Inflammatory macrophage (primary cell): ENCODE results near the gene CDK15.
A peak's percentile ranks its signal among the peaks of the same experiment; 100 is the strongest.

Experiments
- DNase-seq, 2 donors: peaks; one replicate each; pipeline ENCODE4 v3.0.0-alpha.2; 2020 to 2022

The CDK15 gene

DNA sequence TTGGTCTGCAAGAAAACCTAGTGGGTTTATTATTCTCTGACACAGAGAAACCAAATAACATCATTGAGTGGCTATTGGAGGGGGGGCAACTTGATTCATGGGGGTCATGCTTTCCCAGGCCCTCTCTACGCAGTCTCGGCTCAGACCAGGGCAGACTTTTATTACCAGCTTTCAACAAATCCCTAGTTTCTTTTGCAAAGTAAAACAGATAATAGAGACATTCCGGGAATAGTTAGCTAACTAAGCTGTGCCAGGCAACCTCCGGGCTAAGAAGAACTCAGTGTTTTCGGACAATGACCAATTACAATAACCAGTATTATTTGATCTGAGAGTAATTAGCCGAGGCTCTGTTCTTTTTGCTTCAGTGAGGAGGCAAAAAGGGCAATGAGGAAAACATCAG lies 66.3 kb downstream of the CDK15 start:
- DNase-seq, result no peak

DNA sequence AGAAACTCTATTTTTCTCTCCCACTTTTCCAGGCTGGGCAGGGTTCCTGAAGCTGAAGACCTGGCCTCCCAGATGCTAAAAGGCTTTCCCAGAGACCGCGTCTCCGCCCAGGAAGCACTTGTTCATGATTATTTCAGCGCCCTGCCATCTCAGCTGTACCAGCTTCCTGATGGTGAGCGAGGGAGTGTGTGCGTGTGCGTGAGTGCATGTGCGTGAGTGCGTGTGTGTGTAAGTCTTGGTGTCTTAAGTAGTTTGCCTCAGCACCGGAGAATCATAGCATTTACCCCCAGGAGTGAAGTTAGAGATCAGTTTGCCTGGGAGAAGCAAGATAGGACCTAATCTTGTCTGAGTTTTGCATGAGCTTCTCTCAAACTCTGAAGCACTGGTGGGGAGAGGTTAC lies 73.7 kb downstream of the CDK15 start:
- DNase-seq, result no peak

DNA sequence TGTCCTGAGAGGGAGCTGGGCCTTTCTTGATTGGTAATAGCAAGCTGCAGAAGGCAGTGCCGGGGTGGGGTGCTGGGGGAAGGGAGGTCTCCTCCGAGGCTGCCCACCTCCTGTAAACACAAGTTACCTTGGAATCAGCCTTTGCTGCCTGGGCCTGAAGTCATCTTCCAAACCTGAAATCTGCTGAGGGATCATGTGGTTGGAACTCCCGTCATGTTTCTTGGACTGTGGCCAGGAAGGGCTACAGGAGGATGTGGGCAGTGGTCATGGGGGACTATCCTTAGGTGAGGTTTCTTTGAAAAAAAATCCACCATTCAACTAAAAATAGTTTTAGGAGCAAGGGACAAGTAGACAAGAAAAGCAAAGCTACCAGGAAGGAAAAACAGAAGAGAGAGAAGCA lies 74.2 kb downstream of the CDK15 start:
- no peak for DNase-seq

DNA sequence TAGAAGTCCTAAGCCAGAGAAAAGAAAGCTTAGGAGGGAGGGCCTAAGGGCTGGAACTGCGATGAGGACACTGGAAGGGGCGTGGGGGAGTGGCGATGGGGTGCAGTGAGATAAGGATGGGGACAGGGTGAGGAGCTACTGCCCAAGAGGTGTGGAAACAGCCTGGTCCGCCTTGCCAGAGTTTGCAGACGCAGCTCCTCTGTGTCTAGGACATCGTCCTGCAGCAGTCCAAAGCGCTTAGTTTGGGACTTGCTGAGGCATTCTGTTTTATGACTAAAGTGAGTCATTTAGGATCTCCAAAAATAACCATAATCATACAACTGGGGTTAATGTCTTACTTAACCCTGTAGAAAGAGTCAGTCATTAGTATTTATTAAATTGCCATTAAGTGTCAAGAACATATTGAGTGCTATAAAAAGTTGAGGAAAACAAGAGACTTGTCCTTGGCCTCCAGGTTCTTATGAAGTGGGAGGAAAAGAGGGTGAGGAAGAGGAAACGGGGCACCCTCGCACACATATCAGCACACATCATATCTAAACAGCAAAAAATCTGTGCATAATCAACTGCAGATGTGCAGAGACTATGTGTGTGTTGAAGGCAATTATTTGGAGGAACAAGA lies 74.8 kb downstream of the CDK15 start:
- no peak for DNase-seq

DNA sequence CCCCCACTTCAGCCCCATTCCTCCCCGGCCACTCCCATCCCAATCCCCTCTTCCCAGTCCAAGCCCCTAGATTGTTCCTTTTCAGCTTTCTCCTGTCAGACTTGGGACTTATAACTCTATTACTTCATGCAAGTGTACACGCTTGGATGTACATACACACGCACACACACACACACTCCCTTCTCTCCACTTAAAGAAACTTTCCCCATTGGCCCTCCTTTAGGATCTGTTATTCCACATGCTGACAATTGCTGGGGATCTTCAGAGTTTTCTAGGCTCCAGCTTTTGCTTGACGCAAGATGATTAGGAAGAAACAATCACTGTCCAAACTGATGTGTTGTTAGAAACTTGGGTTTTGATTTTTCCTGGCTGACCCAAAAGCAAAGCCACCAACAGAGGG lies 75.4 kb downstream of the CDK15 start:
- no peak for DNase-seq

DNA sequence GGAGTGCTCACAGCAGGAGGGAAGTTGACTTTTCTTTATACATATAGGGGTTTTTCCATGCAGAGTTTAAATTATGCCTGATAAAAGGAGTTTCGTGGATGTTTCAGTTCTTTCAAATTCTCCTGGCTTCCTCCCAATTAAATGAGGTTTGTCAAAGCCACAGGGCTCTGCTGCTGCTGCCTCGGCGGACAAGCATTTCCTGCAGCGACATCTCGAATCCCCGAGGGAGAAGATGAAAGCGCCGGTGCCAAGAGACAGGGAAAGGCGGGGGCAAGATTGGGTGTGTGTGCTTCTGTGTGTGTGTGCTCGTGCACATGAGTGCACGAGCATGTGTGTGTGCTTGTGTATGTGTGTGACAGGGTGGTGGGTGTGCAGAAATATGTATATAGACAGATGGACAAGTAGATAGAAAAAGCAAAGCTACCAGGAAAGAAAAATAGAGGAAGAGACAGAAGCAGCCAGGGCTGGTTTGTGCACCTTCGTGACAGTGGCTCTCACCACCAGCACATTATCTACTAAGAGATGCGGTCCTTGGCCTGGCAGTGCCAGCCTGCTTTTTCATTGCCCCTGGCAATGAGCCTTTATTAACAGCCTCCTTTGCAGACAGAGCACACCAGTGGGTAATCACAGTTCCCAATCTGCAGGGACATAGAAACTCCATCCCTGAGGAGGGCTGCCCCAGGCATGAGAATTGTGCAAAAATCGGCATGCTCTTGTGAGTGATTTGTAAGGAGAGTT lies 76.2 kb downstream of the CDK15 start:
- no peak for DNase-seq

DNA sequence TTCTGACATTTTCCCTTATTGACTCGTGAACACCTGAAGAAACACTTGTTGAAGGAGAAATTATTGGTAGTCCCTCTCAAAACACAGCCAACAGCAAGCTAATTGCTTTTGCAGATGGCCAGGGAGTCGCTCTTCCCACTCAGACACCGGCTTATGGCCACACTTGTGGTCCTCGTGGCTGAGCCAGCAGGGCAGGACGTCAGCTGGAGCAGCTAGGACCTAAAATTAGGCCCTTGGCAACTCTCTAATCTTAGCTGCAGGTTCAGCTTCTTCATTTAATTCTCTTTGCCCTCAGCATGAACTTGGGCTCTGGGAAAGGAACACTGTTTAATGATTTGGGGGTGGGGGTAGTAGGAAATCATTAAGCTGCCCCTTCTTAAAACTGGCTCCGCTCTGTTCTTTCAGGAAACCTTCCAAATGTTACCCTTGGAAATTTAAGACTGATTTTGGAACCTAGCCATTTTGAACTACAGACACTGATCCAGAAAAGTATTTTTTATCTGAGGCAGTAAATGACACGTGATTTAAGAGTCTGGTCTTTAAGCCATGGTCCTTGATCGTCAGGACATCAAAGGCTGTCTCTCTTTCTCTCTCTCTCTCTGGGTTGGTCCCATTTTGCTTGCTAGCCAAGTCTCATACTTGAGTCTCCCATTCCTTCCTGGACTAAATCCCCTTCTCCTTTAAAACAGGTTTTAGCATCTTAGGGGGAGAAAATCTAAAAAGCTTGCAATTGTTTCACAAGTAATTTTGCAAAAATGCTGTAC lies 77.5 kb downstream of the CDK15 start:
- DNase-seq, result no peak

DNA sequence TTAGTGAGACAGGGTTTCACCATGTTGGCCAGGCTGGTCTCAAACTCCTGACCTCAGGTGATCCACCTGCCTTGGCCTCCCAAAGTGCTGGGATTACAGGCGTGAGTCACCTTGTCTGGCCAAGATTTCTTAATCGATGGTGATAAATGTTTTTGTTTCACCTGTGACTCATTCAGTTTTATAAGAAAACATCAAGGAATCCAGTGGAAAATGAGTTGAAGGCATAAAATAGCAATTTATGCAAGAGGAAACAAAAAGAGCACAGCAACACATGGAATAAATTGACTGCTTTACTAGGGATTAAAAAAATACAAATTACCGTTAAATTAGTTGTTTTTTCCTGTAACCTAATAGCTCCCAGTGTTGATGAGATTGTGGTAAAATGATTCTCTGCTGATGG lies 80.2 kb downstream of the CDK15 start:
- no peak for DNase-seq

DNA sequence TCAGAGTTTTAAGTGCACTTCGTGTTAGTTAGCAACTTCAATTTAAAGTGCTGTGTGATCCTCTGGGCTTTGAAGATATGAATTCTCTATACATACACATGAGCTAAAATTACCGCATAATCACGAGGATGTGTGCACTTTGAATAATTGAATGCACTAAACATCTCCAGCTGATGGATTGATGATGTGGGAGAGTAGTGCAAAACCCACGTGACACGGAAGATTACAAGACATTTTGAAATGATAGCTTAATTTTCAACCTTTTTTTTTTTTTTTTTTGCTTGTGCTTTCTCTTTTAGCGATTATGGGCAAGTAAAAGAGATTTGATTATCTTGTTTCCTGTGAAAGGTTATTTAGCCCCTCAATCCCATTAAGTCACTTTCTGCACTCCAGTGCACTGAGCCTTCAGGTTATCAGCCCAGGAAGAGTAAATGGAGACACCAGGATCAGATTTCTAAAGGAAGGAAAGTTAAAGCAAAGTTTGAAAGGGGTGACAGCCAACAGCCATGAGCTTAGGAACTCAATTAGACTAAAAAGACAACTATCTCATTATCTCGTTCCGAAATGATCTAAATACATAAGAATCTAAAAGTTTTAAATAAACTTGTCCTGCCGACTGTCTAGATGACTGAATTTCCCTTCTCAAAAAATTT lies 81.6 kb downstream of the CDK15 start:
- DNase-seq, result no peak

DNA sequence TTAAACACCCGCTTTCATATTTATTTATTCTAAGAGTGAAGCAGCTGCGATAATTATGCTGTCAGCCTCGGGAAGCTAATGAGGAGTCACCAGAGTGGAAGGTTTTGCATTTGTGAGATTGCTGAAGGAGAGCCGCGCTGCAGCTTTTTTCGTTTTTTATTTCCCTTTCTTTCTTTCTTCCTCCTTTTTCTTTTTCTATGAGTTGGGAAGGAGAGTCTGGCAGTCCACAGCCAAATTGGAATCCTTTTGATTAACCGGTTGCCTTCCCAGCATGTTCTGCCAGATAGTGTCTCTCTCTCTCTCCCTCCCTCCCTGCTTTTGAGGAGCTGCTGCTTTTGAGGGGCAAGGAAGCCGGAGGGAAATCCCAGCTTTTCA lies 82.1 kb downstream of the CDK15 start:
- no peak for DNase-seq

DNA sequence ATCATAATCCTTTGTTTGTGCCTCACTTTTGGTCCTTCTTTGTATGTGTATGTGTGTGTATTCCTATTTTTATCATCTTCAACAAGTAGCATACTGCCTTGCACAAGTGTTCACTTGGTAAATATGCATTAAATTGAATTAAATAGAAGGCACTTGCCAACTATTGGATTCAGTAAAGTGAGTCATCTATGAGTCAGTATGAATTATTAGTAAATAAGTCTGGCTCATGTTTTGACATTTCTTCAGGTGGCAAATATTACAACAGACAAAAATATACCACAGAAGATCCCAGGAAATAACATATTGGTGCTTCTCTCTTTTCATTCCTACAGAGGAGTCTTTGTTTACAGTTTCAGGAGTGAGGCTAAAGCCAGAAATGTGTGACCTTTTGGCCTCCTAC lies 84.1 kb downstream of the CDK15 start:
- no peak for DNase-seq

DNA sequence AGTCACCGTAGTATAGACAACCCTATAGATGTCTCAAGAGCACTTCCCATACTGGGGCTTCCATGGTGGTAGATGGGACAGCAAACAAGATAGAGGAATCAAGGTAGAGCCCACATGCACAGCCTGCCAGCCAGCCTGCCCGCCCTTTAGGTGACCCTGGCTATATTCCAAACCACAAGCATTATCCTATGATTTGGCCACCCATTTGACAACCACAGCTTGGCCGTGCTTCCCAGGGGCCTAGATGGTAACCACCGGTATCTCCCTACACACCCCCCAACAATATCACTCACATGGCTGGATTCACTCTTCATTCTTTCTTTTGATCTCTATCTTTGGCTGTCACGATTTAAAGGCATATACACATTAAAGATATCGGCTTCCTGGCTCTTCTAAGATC lies 85.3 kb downstream of the CDK15 start:
- no peak for DNase-seq

DNA sequence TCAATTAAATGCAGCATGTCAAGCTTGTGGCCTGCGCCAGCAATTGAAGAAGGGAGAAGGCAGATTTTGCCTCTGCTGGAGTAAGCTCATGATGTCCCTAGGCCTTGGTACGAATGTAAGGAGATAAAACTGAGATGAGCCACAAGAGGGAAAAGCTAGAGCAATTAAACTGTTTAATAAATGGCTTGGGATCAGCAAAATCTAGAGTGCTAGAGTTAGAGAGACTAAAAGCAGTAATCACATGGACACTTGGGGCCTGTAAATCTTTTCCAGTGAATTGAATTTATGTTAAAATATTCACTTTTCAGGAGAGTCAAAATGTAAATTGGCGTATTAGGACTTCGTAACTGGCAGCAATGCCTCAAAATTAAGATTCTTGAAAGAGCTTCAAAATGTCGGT lies 86.2 kb downstream of the CDK15 start:
- no peak for DNase-seq

DNA sequence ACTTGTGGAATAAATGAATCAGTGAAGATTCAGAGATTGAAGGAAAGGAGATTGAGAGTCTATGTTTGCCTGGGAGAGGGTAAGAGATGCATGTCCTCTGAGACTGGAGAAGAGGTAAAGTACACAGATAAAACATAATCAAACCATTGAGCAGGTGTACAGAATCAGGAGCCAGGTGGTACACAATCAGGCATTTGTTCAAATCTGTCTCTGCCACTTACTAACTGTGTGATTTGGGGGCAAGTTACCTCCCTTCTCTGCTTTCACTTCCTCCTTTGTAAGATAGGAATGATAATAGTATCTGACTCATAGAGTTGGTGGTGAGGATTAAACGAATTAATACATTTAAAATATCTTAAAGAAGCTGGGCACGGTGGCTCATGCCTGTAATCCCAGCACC lies 94.0 kb downstream of the CDK15 start:
- no peak for DNase-seq

DNA sequence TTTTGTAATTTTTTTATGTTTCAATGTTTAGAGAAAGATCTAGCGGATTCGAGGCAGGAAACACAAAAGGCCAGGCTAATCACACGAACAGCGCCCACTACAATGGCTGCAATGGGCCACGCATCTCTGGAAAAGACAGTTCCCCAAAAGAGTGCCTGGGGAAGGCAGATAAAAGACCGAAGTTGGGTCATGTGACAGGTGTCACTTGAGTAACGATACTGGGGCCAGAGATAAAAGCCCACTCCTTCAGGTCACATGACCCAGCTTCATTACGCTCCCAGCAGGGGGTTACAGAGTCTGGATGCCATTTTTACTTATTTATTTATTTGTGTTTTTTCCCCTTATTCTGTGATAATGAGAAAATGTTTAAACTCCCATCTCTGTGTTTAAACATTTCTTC lies 95.4 kb downstream of the CDK15 start:
- DNase-seq, result peak in 1 of 2 donors; percentile 79

DNA sequence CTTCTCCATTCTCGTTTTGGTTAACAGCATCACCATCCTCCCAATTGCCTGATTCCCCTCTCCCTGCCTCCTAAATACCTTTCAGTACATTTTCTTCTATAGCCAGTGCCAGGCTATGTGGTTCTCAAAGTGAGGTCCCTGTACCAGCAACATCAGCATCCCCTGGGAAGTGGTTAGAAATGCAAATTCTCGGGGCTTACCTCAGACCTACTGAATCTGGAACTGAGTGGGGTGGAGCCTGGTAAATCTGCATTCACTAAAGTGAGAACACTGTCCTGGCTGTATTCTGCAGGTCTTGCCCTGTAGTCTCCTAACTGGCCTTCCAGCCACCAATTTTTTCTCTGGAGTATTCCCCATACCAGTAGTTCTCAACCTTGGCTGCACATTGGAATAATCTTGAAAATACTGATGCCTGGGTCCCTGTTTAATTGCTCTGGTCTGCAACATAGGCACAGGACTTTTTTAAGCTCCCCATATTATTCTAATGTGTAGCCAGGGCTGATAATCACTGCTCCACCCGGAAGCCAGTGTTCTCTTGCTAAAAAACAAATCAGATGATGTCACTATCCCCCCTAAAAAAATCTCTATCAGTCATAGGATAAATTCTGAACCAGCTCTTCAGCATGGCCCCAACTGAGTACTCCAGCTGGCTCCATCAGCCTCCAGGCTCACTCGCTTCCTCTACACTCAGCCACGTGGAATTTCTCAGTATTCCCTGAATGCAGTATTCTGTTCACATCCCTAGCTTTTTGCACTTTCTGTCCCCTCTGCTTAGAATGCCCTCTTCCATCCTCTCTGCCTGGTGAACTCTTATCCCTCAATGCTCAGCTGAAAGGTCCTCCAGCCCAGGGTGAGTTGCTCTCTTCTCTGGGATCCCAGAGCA lies 98.4 kb downstream of the CDK15 start:
- DNase-seq, result no peak

DNA sequence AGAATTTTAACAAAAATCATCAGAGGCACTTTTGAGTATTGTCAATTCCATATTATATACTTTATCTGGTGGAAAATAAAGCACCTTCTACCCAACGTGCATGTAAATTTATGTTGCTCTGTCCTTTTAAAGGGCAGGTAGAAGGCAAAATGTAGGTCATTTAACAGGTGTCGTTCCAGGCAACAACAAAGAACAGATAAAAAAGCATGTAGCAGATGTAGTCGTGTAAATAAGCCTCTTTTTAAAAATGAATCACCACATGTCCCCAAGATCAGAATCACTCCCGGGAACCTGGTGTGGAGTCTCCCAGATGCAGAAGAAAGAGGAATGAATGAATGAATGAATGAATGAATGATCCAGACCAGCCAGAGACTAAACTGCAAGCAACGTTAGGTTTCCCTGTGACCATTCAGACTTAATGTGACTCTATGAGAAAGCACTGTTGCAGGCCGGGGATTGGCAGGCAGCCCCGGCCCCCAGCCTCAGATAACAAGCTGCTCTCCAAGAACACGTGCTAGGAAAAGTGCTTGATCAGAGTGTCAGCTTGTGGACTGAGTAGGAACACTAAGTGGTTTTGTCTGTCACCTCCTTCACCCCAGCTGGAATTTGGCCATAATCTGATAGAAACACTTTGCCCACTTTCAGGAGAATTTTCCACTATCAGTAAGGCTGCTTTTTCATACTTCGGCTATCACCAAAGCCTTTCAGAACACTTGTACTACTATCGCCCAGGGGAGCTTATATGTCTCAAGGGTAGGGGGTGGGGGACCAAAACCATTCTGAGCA lies 100.6 kb downstream of the CDK15 start:
- no peak for DNase-seq

DNA sequence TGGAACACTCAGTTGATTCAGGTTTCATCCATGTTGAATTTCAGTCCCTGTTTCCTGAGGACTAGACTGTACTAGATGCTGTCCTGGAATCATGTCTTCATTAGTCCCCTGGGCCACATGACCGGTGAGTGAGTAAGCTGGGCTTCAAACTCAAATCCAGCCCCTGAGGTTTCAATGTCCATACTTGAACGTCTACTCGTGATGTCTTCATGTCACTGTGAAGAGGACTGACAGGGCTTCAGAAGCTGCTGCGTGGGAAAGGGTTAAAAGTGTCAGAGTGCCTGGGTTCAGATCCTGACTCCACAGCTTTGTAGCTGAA lies 101.2 kb downstream of the CDK15 start:
- DNase-seq, result no peak

DNA sequence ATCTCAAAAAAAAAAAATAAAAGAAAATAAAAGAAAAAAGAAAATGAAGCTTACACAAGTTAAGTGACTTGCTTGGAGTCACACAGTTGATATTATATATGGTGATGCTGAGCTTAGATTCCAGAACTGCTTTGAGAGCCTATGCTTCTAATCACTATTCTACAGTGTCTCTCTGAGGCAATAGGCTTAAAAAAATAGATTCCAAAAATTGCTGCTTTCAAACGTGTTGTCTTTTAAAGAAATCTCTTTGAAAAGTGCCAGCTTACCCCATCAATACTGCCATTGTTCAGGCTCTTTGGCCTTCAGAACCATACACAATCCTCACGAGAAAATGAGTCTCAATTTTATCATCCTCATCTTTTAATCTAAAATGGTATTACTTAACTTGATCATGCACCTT lies 102.6 kb downstream of the CDK15 start:
- no peak for DNase-seq

DNA sequence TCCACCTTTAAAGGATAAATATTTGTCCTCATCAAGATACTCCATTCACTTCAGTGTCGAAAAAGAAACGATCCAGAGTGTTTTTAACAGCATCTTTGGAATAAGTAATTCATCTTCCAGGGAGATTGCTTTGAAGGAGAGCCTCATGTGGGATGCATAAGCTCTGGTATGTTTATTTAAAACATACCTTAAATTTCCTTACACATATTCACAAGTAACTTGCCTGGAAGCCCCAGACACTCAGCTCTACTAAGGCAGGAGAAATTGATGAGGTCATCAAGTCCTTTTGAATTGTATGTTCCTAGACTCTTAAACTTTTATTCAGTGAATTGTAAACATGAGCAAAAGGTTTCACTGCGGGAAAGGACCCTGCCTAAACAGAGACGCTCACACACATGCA lies 103.0 kb downstream of the CDK15 start:
- DNase-seq, result no peak

DNA sequence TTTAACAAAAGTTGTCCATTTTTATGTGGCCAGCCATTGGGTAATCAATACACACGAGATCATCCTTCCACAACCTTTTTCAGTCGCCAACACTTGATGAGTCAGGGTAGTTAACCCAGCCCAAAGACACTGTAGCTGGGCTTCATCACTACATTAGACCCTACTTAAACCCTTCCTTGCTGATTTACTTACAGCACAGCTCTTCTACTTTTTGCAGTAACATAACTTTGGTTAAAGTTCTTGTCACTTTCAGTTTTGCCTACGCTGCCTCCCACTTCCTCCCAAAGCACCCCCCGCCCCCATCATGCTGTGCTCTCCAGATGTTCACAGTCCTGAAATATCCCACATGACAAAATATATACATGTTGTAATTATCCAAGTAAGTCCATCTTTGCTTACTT lies 103.6 kb downstream of the CDK15 start:
- DNase-seq, result peak; percentile 24 to 40

DNA sequence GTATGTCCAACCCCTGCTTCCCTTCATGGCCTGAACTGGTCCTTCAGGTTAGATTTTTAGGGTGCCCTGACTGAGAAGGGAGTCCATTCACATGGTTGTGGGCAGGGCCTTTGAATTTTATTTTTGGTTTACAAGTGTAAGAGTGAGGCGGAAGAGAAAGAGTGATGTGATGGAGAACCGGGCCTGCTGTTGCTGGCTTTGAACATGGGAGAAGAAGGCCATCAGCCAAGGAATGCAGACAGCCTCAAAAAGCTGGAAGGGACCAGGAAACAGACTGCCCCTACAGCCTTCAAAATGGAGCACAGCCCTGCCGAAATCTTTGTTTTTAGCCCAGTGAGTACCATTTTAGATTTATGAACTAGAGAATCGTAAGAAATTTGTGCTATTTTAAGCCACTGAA lies 105.0 kb downstream of the CDK15 start:
- no peak for DNase-seq
